Measurements from ENCODE around the gene ACOT7.

Gene ACOT7

DNA sequence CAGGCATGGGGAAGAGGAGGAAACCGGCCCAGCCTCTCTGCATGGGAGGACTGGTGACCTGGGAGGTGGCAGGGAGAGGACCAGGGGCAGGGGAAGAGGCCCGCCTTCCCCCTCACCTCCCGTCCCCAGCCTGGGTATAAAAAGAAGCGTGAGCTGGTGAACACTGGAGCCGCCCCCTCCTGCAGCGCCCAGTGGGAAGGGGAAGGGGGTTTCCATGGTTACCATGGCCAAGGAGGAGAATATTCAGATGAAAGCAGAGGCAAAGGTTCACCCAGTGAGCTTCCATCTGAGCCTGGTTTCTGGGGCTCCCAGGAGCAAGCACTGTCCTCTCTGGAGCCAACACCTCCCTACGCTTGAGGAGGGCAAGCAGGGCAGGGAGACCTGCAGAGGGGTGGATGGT, 54.9 kb downstream of the ACOT7 start:
- no peak for DNase-seq

GRCh38 chr1:6336776-6337622, 56.6 kb downstream of the ACOT7 start:
- DNase-seq: no peak

GRCh38 chr1:6334261-6334993, 59.1 kb downstream of the ACOT7 start:
- no peak for DNase-seq

GRCh38 chr1:6332821-6333220, 60.7 kb downstream of the ACOT7 start:
- DNase-seq: no peak

DNA sequence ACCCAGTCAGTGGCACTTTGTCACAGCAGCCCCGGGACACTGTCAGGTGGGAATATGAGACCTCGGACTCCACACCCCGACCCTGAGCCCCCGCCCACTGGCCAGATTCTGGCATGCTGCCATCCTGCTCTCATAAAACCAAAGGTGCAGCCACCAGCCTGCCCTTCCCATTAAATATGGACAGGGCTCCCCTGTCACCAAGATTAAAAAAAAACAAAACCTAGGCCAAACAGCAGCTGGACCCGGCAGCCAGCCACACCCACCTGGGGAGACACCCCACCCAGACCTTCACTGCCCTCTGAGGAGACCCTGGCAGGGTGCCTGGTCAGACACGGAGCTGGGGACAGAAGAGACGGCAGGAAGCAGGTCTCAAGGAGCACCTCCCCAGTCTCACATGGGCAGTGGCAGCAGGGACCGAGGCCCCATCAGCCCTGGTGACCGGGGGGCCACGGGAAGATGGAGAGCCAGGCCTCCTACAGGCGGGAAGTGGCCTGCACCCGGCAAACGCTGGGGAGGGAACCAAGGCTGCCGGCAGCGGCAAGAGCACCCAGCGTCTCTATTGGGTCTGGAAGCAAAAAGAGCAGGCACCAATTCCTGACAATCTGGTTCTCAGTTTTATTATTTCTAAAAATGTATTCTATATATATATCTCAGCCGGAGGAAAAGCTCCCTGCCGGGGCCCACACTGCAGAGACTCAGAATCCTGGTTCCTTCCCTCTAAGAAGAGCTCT, 61.9 kb downstream of the ACOT7 start:
- no peak for DNase-seq

DNA sequence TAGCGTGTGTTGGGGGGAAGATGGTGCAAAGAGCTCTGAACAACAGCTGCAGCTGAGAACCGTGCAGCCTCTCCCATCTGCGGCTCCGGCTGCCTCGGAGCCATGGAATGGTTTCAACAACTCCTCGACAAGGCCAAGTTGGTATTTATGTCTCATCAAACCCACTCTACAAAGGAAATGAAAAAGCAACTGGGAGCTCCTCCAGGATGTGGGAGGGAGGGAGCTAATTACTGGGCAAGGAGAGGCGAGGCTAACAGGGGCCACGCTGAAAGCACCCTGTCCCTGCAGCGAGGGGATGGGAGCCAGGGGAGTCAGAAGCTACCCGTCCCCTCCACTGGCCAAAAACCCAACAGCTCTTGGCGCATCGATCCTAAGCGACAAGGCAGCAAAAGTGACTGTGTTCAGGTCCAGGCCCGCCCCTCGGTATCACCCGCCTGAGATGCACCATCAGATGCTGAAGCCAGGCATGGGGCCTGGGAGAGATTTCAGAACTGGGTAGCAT, 63.1 kb downstream of the ACOT7 start:
- no peak for DNase-seq

- no peak for DNase-seq
Observed at GRCh38 chr1:6329851-6330250, 63.7 kb downstream of the ACOT7 start.

DNA sequence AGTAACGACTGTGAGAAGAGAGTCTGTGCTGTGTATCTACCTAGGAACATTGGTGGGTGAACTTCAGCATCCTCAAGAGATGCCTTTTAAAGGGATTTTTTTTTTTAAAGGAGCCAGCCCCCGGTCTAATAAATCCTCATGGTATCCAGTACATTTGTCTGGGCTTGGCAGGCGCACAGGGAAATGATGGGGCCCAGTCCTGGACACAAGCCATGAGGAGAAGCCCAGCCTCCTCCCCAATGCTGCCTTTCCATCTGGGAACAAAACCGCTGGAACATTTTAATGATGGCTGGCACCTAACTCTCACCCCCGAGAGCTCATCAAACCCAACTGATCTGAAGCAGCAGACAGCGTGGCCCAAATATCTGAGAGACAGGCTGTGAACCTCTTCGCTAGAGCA, 64.2 kb downstream of the ACOT7 start:
- DNase-seq: no peak

DNA sequence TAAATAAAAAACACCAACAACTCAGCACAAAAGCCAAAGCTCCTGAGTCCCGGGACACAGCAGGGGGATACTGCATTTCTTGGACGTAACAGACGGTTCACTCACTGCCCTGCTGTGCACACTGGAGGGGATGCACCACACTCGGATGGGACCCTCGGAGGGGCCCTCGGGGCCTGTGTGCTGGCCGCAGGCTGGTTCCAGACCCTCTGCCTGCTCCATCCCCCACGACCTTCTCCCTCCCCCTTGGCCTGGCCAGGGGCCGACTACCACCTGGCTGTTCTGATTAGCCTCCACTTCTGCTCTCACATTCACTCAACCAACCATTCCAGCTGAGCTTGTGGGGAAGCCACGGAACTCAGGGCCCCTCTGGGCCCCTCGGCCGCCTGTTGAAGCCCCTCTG, 64.9 kb downstream of the ACOT7 start:
- no peak for DNase-seq

DNA sequence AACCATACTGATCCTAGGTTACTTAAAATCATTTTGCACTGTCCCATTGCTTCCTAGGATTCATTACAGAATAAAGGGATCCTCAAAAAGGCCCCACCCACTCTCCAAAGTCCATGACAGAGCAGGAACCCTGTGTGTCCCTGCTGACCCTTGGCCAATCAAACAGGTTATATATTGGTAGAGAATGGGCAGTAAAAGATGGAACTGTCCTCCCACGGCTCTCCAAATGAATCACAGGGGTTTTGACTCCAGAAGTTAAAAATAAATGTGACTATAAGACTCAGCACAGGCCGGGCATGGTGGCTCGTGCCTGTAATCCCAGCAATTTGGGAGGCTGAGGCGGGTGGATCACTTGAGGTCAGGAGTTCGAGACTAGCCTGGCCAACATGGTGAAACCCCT, 65.5 kb downstream of the ACOT7 start:
- DNase-seq: no peak

- no peak for DNase-seq
Observed at GRCh38 chr1:6325482-6325881, 68.1 kb downstream of the ACOT7 start.

DNA sequence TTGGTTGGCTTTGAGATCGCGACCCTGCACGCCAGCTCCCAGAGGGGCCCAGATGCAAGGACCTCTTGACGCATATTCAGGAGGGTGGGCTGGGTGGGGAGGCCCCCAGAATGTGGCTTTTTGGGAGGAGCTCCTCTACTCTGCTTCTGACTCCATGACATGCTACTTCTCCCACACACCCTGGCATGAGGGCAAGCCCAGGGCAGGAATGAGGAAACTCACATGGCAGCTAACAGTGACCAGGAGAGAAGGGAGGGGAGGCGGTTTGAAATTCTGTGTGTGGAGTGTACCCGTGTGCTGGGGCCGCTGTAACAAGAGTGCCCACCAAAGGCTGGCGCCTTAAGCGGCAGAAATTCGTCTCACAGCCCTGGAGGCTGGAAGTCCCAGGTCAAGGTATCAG, 71.4 kb downstream of the ACOT7 start:
- DNase-seq: no peak

DNA sequence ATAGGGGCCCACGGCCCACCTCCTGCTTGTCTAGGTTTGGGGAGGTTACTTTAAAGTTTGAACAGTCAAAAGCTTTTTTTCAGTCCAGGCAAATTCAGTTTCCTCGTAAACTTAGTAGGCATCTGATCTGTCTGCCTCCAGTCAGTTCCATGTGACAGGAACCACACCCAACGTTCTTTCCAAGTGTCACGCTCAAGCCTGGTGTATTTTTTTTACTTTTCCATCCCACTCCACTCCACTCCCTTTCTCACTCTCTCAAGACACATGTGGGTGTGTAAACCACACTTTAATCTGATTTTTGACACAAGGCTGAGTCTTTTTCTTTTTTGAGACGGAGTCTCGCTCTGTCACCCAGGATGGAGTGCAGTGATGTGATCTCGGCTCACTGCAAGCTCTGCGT, 72.4 kb downstream of the ACOT7 start:
- DNase-seq: no peak

DNA sequence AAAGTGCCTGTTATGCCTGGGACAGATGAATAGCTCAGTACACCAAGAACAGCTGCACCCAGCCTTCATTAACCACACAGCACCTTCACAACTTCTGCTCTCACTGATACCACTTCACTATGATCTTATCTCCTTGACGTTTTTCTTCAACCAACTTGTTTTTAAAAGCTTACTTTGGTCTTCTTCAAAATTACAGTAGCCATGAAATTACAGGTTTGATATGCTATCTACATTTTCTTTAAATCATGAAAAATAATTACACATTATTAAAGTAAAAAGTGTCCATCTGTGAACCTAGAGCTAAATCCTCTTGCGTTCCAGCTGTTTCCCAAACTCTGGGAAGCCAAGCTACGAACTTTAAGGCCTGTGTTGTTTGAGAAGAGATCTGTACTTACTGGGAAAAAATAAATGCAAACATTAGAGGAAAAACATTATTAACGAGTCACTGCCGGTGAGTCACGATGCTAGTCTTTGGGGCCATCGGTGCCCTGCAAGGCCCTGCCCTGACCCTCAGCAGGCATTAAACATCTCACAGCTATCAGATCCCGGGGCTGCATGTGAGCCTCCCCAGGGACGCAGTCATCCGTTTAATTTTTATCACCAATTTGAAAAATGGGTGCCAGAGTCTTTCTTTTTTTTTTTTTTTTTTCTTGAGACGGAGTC, 76.3 kb downstream of the ACOT7 start:
- DNase-seq: no peak

- DNase-seq: no peak
Observed at GRCh38 chr1:6316240-6317097, 77.1 kb downstream of the ACOT7 start.

DNA sequence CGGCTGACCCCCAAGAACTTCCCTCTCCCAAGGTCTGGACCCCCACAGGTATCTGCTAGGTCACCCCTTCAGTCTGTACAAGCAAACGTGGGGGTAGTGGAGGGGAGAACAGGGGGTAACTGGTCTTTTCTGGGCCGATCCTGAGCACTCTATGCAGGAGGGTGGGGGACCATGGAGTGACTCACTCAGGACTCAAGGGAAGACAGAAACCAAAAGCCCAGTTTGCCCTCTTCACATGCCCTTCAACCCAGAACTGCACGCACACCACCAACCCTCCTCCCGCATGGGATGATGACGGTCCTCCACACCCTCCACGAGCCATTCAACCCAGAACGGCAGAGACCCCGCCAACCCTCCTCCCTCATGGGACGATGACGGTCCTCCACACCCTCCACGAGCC, 79.1 kb downstream of the ACOT7 start:
- DNase-seq: no peak

DNA sequence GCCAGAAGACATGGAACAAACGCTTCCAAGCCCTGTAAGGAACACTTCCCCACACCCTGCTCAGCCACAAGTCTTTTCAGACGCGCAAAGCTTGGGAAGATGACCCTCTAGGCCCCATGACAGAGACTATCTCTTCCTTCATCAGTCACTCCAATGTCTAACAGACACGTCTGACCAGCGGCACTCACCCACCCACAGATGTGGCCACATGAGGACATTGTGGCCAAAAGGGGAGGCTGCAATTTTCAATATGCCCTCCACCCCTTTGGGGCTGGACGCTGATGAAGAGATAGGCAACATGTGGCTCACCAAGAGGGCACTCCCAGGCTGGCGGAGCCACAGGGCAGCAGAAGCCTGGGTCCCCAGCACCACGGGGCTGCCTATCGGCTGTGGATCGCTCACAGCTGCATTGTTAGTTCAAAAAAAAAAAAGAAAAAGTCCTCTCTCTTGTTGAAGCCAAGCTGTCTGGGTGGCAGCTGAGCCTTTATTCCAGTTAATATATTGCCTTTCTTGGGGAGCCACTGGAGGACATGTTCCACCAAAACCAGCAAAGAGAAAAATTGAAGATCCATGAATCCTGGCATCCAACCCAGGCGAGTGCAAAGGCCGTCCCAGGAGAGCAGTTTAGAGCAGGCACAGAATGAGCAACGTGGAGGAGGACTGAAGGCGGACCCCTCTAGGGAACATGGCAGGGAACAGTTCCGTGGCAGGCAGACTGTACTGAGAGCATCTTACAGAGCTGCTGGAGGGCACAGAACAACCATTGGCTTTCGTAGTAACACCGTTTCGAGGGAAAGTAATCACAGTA, 80.0 kb downstream of the ACOT7 start:
- DNase-seq: no peak

GRCh38 chr1:6310116-6310848, 83.3 kb downstream of the ACOT7 start:
- DNase-seq: no peak

DNA sequence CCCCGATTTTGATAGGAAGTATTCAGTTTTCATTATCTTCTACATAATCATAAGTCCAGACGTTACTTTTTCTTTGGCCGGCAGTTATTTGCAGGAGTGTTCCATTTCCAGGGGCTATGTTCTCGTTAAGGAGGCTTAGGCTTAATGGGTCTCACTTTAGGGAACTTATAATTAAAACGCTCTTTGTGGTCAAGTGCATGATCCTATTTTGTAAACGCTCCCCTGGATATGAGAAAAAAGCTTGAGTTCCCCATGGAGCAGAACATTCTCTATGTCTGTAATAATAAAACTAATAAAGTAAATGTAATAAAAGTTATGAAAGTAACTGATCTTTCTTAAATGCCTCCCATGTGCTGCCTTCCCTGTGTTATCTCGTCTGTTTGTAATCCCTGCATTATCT, 84.0 kb downstream of the ACOT7 start:
- DNase-seq: no peak

DNA sequence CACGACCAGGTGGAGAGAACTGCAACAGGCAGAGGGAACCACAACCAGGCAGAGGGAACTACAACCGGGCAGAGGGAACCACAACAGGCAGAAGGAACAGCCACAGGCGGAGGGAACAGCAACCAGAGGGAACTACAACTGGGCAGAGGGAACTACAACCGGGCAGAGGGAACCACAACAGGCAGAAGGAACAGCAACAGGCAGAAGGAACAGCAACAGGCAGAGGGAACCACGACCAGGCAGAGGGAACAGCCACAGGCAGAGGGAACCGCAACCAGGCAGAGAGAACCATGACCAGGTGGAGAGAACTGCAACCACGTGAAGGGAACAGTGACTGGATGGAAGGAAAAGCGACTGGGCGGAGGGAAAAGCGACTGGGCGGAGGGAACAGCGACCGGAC, 85.1 kb downstream of the ACOT7 start:
- DNase-seq: no peak

Measured in CD4-positive, alpha-beta T cell treated with Interferon alpha-2 for 1 hour (primary cell).